NCI-H345 treated with DMSO at 0.1 percent for 48 hours (cell line): ENCODE measurements around the gene CDH4.

ENCODE experiments used
- DNase-seq: peaks from one replicate; lab custom pipeline; 2025; ENCODE audit not compliant: unreplicated experiment; lab: John Stamatoyannopoulos, UW

Gene CDH4

DNA sequence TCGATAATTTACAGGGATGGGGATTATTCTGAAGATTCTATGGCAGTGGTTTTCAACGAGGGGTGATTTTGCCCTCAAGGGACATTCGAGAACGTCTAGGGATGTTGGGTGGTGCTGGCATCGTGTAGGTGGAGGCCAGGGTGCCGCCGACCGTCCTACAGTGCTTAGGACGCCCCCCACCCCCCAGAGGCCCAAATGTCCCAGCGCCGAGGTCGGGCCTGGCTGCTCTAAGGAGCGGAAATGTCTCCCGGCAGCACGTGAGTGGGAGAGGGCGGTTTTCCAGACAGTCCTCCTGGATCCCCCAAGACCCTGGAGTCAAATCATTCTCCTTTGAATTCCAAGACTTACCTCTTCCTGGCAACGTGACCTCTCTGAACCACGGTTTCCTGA is 101.9 kb downstream of the CDH4 start:
- DNase-seq = no peak

DNA sequence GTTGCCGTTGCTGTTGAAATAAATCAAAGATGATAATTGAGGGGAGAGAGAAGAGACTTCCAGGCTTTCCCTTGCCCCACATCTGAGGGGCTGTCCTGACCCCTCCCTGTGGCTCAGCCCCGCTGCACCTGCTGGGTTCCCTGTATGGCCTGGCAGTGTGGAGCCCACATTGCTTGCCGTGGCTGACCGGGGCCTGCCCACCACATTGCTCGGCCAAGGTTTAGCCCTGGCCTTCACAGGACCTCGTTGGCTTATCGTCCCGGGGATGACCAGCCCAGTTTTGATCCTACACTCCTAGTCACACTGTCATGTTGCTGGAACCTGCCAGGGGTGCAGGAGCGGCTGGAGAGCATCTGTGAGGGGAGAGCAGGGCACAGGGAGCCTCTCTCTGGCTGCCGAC is 102.4 kb downstream of the CDH4 start:
- no peak for DNase-seq

DNA sequence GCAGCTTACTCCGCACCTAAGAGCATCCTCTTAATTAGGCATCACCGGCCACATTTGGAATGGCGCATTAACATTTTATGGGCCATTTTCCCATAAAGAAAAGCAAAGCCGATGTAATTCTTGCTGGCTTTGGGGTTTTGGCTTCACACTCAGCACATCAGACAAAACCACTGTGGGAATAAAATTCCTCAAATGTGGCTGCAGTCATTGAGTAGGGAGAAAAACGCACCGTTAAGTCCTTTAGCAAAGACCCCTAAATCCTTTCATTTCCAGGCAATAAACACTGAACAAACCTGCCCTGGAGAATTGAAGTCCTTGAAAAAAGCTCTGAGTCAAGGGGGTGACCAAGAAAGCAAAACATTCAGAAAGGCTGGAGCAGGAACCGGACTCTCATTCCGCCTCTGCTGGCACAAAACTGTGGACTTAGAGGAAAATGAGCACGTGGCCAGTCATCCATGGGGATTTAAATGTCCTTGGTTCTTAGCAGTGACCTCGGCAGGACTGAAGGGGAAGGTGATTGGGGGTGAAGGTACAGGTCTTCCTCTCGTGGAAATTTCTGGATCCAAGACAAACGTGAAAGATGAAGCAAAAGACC is 102.9 kb downstream of the CDH4 start:
- DNase-seq = no peak

DNA sequence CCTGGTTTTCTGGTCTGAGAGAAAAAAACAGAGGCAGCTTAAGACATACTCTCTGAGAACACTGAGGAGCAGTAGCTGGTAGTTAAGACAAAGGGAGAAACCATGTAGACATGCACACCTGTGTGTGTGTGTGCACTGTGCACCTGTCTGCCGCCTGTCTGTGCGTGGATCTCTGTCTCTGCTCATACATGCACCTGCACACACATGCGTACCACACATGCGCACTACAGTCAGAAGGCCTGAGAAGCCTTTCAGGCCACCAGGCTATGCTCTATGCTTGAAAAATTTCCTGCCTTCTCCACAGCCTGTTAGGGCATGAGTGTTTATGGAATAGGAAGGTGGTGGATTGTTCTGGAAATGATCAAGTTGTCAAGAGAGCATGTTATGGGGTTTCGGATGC is 103.5 kb downstream of the CDH4 start:
- DNase-seq = no peak

DNA sequence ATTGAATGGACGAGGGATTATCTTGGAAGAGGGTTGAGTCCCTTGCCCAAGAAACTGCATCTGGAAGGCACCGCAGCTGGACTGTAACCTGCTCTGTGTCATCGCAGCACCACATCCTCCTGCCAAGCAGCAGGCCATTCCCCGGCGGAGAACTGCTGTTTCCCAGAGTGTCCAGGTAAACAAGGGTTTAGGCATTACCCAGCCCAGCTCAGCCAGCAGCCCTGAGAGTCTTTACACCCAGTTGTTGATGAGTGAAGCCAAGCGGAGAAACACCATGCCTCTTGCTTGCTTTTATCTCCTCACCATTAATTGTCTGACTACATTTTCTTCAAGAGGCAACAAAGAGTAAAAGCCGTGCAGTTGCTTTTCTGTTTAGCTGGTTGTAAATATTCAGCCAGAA is 104.1 kb downstream of the CDH4 start:
- no peak for DNase-seq

DNA sequence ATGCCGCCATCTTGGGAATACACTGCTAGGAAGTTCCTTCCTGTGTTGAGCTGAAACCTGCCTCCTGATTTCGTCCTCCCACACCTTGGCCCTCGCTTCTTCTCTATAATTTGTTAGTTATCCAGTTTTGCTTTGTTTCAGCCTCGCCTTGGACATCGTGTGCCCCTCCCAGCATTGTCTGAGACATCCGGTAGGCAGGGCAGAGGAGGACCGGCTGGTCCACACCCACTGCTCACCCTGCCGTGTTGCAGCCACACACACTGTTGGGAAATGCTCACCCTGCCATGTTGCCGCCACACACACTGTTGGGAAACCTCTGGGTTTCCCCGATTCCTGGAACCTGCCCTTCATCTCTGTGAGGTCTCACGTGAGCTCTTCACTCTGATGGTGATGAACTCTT is 105.1 kb downstream of the CDH4 start:
- no peak for DNase-seq

DNA sequence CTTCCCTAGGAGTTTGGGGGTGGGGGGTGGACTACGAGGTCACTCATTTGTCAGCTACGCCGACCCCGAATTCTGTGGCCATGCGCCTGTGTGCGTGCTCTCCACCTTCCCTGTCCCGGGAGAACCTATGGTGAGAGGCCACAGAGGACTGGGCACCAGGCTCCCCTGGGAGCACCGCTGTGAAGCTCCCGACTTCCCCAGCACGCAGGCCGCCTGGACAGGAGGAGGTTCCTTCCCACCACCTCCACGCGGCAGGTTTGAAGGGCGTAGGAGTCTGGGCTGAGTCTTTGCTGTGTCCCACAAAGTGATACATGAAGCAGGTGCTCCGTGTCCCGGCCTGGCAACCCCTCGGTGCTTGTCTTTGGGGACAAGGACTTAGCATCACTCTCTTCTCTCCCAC is 107.2 kb downstream of the CDH4 start:
- no peak for DNase-seq

DNA sequence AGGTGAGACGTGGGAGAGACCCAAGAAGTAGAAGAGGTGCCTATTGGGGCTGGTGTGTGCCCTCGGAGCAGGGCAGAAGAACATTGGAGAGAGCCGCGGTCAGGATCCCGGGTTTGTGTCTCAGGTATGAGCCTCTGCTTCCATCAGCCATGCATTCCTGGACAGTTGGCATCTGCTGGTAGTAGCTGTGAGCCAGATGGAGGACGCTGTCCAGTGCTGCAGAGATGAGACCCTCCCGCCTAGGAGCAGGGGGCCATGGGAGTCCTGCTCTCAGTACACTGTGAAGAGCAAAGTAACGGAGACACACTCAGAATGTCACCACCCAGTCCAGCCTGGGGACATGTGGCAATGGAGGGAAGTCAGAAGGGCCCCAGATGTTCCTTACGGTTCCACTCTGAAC is 108.2 kb downstream of the CDH4 start:
- DNase-seq = no peak

DNA sequence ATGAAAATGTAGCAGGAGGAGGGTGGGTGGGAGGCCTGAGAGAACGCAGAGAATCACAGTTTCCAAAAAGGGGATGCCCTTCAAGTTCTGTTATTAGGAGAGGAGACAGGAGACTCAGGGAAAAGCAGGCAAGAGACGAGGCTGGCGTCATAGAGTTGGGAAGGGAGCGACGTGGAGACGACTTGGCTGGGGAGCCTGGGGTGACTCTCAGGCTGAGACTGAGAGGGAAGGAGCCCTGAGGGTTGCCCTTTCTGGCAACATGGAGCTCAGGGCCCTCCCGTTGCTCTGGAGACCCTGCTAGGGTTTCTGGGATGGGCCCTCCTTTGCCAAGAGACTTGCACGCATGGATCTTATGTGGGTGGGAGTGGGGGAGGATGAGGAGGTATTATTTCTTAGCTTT is 108.9 kb downstream of the CDH4 start:
- DNase-seq = no peak

DNA sequence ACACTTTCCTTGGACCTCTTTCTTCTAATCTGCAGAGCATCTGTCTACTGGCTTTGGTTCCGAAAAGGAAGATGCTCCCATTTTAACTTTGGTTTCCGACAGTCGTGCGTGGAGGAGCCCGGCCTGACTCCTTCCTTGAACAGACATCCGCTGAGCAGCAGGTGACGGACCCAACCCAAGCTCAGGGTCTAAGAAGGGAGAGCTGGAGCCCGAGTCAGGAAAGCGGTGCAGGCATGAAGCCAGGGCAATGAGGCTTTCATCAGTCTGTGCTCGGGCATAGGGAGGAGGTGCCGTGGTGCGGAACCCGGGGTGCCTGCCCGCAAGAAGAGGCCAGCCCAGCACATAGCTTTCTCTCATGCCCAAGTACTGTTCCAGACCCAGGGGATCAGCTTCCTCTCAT is 109.4 kb downstream of the CDH4 start:
- DNase-seq = no peak

DNA sequence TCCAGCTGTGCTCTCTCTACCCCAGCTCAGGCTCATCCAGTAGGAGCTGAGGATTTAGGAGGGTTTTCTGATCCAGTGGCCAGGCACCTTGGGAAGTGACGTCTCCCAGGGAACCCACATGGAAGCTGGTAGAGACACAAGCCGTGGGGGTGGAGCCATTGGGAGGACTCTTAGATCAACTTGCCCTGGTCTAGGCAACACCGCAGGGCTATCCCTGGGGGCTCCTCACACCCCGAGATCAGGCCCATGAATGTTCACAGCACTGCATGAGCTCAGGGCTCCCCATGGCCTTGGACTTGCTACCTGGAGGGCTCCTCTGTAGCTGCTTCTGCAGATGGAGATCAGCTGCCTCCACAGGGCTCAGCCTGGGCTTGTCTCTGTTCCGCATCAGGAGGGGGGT is 112.1 kb downstream of the CDH4 start:
- DNase-seq = no peak

DNA sequence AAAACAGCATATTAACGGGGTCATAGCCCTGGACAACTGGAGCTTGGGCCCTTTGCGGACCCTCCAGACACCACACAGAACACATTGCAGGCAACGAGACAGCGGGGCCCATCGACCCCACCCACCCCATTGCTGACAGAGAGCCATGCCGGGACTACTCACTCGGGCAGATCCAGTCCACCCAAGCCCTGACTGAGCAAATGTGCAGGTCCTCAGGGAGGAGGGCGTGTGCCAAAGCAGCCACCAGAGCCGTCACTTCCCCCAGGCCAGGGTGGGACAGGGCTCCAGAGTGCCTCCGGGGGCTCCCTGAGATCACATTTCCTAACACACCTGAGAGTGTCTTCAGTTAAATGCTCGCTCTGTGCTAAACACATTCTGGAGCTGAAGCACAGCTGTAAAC is 114.9 kb downstream of the CDH4 start:
- DNase-seq = no peak

DNA sequence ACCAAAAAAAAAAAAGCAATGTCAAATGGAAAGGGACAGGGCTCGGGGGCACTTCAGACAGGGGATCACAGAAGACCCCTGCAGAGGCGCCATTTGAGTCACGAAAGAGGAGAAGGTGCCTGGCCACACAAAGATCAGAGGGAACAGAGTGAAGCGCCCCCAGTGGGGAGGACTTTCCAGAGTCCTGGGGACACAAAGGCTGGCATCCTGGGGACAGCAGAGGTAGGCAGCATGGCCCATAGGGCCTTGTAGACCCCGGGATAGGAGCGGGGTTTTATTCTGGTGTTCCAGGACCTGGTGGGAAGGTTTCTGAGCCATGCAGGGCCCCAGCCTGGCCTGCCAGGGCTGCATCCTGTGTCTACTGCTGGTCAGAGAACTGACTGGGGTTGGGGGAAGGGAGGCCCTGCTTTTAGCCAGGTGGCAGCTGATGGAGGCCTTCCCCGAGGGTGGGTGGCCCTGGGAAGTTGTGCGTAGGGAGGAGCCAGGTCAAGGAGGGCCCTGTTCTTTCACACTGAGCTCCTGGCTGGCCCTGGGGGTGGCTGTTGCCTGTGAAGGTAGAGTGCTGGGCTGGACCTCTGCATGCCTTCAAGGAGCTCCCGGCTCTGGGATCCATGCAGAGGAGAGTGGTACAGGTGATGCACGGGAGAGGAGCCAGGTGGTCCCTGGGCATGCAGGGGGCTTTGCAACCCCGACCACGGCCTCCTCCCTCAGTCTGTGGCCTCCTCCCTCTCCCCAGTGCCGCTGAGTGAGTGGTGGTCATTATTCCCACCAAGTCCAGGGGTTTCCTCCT is 117.9 kb downstream of the CDH4 start:
- no peak for DNase-seq

DNA sequence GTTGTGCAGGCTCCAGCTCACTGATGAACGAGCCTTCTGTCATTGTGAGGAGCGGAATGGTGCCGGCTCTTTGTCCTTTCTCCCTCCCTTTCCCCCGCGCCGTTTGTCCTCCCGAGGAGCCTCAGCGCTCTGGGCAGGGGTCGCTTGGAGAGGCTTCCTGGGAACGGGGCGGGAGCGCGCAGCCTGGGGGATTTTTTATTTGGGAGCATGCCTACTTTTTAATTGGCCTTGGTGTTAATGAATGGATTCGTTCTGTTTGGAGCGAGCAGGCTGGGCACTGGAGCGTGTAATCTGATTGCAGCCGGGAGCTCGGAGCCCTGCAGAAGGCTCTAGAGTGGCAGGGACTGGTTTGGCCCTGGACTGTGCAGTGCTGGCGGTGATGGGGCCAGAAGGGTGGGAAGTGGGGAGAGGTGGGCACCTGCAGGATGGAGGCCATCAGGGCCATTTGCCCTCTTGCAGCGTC is 118.8 kb downstream of the CDH4 start:
- DNase-seq = no peak

DNA sequence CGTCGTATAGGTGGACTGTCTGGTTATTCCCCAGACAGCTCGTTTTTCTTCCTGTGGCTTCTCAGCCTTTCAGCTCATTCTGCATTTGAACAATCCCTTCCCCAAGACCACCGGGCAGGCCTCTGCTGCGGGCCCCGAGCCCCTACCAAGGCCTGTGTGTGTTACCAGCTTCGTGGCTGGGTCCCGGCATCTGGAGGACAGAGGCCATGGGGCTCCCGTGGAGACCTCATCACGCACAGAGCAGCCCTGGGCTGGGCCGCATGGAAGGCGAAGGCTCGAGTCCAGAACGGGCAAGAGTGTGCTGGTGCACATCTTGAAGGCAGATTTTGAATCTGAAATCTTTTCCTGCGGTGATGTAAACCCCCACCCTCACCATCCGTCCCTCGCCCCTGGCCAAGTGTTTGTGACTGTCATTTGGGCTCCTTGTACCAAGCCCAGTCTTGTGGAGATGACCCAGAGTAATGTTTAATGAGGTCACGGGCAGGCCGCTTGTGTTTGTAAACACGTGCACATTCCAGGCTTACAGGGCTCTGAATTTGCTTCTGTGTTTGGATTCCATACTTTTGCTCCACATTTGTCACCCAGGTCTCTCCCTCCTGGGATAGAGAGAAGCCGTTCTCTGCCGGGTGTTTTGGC is 119.6 kb downstream of the CDH4 start:
- DNase-seq = no peak

DNA sequence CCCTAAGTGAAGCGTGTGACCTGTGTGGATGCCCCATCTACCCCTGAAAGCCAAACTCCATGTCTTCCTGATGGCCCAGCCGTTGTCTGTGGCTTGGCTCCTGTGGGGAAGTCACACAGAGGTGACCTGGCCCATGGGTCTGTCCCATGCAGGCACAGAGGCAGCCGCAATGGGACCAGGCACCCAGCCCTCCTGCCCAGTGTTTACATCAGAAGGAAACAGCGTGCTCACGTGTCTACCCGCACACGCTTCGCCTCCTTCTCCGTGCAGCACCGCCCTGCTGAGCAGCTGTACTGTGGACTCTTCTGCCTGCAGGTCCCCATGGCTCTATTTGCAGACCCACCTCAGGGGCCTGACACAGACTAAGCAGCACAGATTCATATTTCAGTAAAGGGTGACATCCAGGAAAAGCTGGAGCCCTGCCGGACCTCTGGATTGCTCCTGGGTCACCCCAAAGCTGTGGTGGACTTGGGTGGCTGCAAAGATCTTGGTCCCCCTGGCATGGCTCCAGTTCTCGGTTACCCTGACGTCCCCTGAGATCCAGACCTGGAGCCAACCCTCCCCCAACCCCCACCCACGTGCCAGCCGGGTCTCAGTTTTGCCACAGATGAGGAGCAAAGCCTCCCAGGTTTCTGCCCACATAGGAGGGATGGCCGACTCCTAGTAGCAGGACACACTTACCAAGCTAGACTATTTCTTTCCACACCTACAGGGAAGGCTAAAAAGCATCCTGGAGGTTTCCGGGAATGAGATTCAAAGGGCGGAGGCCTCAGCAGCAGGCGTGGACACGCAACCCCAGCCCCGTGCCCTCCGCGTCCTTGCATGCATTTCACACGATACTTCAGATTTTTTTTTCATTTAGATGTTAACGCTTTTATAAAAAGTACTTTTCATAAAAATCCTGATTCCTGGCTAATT is 120.3 kb downstream of the CDH4 start:
- no peak for DNase-seq

DNA sequence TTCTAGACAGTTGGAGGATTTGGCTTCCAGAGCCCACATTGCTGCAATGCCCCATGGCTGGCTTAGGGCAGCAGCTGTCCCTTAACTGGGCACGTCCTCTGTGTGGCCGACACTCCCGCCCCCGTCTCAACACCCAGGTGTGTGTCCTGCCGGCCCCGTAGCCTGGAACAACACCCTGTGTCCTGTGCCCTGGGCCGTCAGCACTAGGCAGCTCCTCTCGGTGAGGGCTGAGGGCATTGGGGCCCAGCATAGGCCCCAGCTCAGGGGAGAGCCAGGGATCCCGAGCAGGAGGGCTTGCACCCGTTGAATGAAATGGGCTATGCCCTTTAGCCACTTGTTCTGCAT is 121.0 kb downstream of the CDH4 start:
- DNase-seq = no peak

DNA sequence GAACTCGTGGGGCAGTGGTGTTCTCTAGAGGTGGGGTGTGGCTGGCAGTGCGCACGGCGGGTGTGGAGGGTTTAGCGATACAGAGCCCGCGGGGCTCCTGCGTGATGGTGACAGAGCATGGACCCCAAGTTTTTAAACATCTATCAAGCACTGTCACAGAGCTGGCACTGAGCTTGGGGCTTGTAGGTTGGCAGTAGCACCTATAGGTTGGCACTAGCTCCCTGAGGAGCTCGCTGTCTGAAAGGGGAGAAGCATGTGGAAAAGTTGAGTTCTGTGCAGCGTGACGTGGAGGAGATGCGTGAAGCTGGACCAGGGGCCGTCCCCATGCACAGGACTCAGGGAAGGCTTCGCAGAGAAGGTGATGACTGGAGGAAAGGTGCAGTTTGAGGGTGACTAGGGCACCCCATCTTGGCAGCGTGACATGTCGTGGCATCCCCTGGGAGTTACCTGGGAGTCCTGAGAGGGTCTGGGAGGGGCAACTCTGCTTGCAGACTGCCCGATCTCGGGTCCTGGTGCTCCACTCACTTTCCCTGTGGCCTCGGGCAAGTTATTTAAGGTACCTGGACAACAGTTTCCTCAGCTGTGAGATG is 122.0 kb downstream of the CDH4 start:
- no peak for DNase-seq

DNA sequence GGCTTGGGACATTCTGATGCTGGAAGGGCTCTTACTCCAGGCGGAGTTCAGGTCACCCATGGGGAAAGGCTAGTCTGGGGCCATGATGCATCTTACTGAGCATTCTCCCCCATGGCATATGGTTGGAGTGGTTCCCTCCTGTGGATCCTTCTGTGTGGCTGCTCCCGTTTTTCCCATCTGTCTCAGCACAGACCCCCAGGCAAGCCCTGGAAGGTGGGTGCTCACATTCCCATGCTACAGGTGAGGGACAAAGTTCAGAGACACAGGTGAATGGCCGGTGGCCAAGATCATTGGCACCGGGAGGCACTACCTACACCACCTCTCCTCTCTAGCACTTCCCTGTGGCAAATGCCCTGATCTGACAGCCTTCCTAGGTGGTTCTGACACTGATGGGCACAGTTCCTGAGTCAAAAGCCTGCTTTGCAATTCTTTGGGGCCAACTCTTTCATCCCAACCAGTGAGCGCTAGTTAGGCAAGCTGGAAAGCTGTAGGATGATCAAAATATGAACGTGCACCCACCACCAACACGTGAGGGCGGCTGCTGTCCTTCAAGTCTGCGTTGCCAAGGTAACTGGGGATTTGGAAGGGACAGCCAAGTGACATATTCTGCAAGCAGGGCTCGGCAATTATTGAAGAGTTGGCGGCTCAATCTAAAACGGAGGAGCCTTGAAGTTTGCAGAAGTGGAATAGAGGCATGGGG is 124.6 kb downstream of the CDH4 start:
- no peak for DNase-seq

DNA sequence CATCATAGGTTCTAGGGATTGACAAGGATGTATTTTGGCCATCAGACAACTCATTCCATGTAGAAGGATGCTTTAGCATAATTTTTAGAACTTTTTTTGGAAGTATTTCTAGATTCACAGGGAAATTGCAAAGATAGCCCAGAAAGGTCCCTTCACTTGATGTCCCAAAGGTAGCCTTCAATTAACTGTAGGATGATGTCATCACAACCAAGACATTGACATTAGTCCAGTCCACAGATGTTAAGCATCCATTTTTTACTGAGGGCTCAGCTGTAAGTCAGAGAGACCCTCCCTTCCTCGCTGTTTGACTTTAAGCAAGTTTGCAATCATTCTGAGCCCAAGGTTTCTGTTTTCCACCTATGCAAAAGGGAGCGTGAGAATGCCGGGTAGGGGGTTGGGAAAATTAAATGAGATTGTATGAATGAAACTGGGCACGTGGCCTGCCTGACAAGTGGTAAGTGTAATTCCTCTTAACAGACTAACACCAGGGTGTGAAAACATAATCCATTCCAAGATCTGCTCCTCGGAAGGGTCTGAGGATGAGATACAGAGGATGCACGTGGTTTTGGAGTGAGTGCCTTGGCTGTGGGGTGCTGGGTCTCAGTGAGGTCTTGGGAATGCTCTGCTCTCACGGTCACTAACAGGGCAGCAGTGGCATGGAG is 126.8 kb downstream of the CDH4 start:
- DNase-seq = no peak
